ENCODE measurements around the gene GGTA1. TPM values are rescaled to one million over a fixed set of nuclear protein-coding genes. Genes with fewer than 3 reads are reported as not detected.

The GGTA1 gene
- total RNA-seq, 1 experiment from 2014 or later, result not detected

DNA sequence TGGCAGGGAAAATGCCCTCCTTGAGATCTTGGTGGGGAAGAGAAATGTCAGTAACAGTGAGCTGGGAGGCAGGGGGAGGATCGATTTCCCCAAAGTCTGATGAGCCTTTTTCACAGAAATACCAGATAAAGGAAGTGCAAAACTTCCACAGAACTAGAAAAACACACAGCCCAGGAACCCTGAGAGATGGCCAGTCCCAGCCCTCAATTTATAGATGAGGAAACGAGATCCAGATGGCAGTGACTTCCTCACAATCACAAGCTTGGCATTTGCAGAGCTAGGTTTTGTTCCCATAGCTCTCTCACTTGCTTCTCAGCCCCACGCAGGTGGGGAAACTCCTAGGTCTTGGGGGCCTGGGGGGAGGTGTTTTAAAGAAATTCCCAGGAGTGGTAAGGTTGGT is 3.8 kb upstream of the GGTA1 start:
- Histone ChIP-seq H3K27ac (ENCODE audit: insufficient read length, low read depth, low read length) (no peak overlapping the region), H3K4me1 (ENCODE audit: insufficient read depth, low read length) (peaks cover 2% of the 10 kb centered on the region; the same call in 1 of the 2 replicates), H2AFZ (ENCODE audit: low read length) (no peak overlapping the region), H4K8ac (replicated peaks; ENCODE audit: insufficient read length, low read depth, low read length) (no peak overlapping the region), H2BK20ac (ENCODE audit: low read depth, low read length, poor library complexity, severe bottlenecking) (no peak overlapping the region), H3K79me2 (ENCODE audit: insufficient read depth, low read length) (no peaks in the 10 kb centered on the region), H4K91ac (ENCODE audit: insufficient read length, low read depth, low read length) (no peak overlapping the region), H3K4ac (ENCODE audit: low read depth, low read length) (no peak overlapping the region), H3K4me2 (ENCODE audit: insufficient read depth, insufficient read length, low read length) (no peak overlapping the region), H3K9me3 (ENCODE audit: control insufficient read depth, low read depth, low read length) (no peaks in the 10 kb centered on the region), H3K79me1 (ENCODE audit: insufficient read depth, low read depth, low read length, poor library complexity, severe bottlenecking) (no peaks in the 10 kb centered on the region), H4K20me1 (ENCODE audit: control insufficient read depth, insufficient read depth, insufficient read length) (no peaks in the 10 kb centered on the region), H3K27me3 (ENCODE audit: insufficient read depth, low read length) (peaks cover 24% of the 10 kb centered on the region), H2AK5ac (ENCODE audit: insufficient read length, low read length) (no peak overlapping the region), H3K14ac (ENCODE audit: insufficient read depth, low read length) (no peak overlapping the region), H3K56ac (ENCODE audit: insufficient read length, low read depth, low read length) (no peak overlapping the region), H4K5ac (ENCODE audit: insufficient read length, low read depth, low read length) (no peak overlapping the region), H2BK120ac (ENCODE audit: low read depth, low read length, poor library complexity, severe bottlenecking) (no peak overlapping the region), H3K23ac (ENCODE audit: insufficient read length, low read depth, low read length) (no peak overlapping the region), H3T11ph (ENCODE audit: low read length) (no peak overlapping the region), H2BK15ac (ENCODE audit: low read depth, low read length) (no peak overlapping the region), H2BK12ac (ENCODE audit: insufficient read length, low read depth, low read length) (no peak overlapping the region), H3K23me2 (ENCODE audit: insufficient read length, low read depth, low read length, poor library complexity, severe bottlenecking) (peaks cover 19% of the 10 kb centered on the region), H2BK5ac (ENCODE audit: insufficient read length, low read length) (no peak overlapping the region), H3K9ac (ENCODE audit: extremely low read depth, insufficient read length, low read length) (no peak overlapping the region), H3K18ac (ENCODE audit: insufficient read length, low read depth, low read length) (no peak overlapping the region)
- H3K27ac Mint-ChIP-seq, result 0 out of 7 replicates have a peak overlapping the region, but pooled peaks of 1 of the 3 experiments have one; percentile 47
- no CpG with 5 or more reads among the region's 3 CpGs for WGBS (ENCODE audit: extremely low coverage, insufficient read length, low lambda C conversion rate)
- no peaks in the 10 kb centered on the region; a peak in 1 of 7 replicates for H3K36me3 Mint-ChIP-seq (ENCODE audit: insufficient read depth in 1 of 3, low read depth in 3 of 3)
- peaks cover 44 to 50% of the 10 kb centered on the region in 2 experiments for H3K4me1 Mint-ChIP-seq
- DNase-seq, result no peak
- TF ChIP-seq, protein P1, sequence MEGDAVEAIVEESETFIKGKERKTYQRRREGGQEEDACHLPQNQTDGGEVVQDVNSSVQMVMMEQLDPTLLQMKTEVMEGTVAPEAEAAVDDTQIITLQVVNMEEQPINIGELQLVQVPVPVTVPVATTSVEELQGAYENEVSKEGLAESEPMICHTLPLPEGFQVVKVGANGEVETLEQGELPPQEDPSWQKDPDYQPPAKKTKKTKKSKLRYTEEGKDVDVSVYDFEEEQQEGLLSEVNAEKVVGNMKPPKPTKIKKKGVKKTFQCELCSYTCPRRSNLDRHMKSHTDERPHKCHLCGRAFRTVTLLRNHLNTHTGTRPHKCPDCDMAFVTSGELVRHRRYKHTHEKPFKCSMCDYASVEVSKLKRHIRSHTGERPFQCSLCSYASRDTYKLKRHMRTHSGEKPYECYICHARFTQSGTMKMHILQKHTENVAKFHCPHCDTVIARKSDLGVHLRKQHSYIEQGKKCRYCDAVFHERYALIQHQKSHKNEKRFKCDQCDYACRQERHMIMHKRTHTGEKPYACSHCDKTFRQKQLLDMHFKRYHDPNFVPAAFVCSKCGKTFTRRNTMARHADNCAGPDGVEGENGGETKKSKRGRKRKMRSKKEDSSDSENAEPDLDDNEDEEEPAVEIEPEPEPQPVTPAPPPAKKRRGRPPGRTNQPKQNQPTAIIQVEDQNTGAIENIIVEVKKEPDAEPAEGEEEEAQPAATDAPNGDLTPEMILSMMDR (conservative IDR thresholded peaks at IDR 0.05), result no peak
- no peak overlapping the region; a peak in 1 of 5 replicates for H3K4me3 Mint-ChIP-seq
- H3K9me3 Mint-ChIP-seq, result peaks cover 0 to 2% of the 10 kb centered on the region in 2 experiments; a peak in 2 of 5 replicates
- H3K27me3 Mint-ChIP-seq (ENCODE audit: low read depth), result peaks cover 94% of the 10 kb centered on the region

Data from H9 (cell line).